Measurements from ENCODE around the gene TP53. TPM values are rescaled to one million over a fixed set of nuclear protein-coding genes. Genes with fewer than 3 reads are reported as not detected.

Gene TP53
- polyA plus RNA-seq, 1 donor (not counting 4 experiments of a cell fraction or from before 2014, with no cell fraction given) = 22.0 TPM

GRCh38 chr17:7632492-7632894 lies 54.8 kb downstream of the TP53 start:
- Histone ChIP-seq H3K27ac (ENCODE audit: control insufficient read depth, insufficient read depth, low read length) (no peak overlapping the region), H3K9ac (ENCODE audit: control insufficient read depth, extremely low read depth, insufficient read depth, low read length) (no peak overlapping the region)
- peak; percentile 59 for FAIRE-seq

GRCh38 chr17:7631398-7632380 lies 55.6 kb downstream of the TP53 start:
- Histone ChIP-seq H3K27ac (ENCODE audit: control insufficient read depth, insufficient read depth, low read length) (no peak overlapping the region), H3K9me1 (ENCODE audit: control insufficient read depth, extremely low read depth, insufficient read depth, low read length) (no peaks in the 10 kb centered on the region), H3K4me2 (ENCODE audit: control insufficient read depth, extremely low read depth, insufficient read depth, low read depth, low read length) (no peak overlapping the region), H3K4me3 (ENCODE audit: control insufficient read depth in 2 of 3, extremely low read depth in 1 of 3, insufficient read depth in 2 of 3, low read depth in 1 of 3, low read length in 3 of 3) (no peak overlapping the region), H3K4me1 (ENCODE audit: control insufficient read depth, extremely low read depth, insufficient read depth, low read length) (peaks cover 3% of the 10 kb centered on the region), H3K9me3 (ENCODE audit: control insufficient read depth, low read depth, low read length) (no peaks in the 10 kb centered on the region), H3K79me2 (ENCODE audit: control insufficient read depth, insufficient read depth, low read length) (peaks cover 2% of the 10 kb centered on the region), H3K9ac (ENCODE audit: control insufficient read depth, extremely low read depth, insufficient read depth, low read length) (no peak overlapping the region), H2AFZ (ENCODE audit: control insufficient read depth, low read length) (no peak overlapping the region), H3K27me3 (ENCODE audit: control insufficient read depth, extremely low read depth, insufficient read depth, low read length) (no peaks in the 10 kb centered on the region), H4K20me1 (ENCODE audit: control insufficient read depth, extremely low read depth, insufficient read depth, low read length) (no peaks in the 10 kb centered on the region), H3K36me3 (ENCODE audit: control insufficient read depth in 2 of 2, extremely low read depth in 1 of 2, insufficient read depth in 2 of 2, low read length in 2 of 2) (no peaks in the 10 kb centered on the region)
- TF ChIP-seq, protein P1, sequence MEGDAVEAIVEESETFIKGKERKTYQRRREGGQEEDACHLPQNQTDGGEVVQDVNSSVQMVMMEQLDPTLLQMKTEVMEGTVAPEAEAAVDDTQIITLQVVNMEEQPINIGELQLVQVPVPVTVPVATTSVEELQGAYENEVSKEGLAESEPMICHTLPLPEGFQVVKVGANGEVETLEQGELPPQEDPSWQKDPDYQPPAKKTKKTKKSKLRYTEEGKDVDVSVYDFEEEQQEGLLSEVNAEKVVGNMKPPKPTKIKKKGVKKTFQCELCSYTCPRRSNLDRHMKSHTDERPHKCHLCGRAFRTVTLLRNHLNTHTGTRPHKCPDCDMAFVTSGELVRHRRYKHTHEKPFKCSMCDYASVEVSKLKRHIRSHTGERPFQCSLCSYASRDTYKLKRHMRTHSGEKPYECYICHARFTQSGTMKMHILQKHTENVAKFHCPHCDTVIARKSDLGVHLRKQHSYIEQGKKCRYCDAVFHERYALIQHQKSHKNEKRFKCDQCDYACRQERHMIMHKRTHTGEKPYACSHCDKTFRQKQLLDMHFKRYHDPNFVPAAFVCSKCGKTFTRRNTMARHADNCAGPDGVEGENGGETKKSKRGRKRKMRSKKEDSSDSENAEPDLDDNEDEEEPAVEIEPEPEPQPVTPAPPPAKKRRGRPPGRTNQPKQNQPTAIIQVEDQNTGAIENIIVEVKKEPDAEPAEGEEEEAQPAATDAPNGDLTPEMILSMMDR (optimal IDR thresholded peaks at IDR 0.05 in 1 of 3, IDR thresholded peaks at IDR 0.05 in 1 of 3, conservative IDR thresholded peaks at IDR 0.05 in 1 of 3; ENCODE audit: extremely low read depth in 1 of 3, insufficient read depth in 2 of 3, low read length in 3 of 3) = no peak
- no peak for TF ChIP-seq EZH2 (IDR thresholded peaks at IDR 0.05; ENCODE audit: low read length)
- dilution Hi-C loops (cut with MboI; ENCODE audit: extremely low pct_ligation_motif_present, low sequenced_read_pairs) = no loop called here
- FAIRE-seq = no peak
- DNase-seq (ENCODE audit: low read depth, low spot score) = no peak

More at GRCh38 chr17:7632492-7632894, 54.8 kb downstream of the TP53 start:
- peak overlapping the region; percentile 54 for H2AFZ ChIP-seq (ENCODE audit: control insufficient read depth, low read length)
- no peaks in the 10 kb centered on the region for H3K9me1 ChIP-seq (ENCODE audit: control insufficient read depth, extremely low read depth, insufficient read depth, low read length)
- H3K79me2 ChIP-seq (ENCODE audit: control insufficient read depth, insufficient read depth, low read length) = no peaks in the 10 kb centered on the region
- H3K36me3 ChIP-seq (ENCODE audit: control insufficient read depth in 2 of 2, extremely low read depth in 1 of 2, insufficient read depth in 2 of 2, low read length in 2 of 2) = no peaks in the 10 kb centered on the region
- H3K27me3 ChIP-seq (ENCODE audit: control insufficient read depth, extremely low read depth, insufficient read depth, low read length) = no peaks in the 10 kb centered on the region
- DNase-seq (ENCODE audit: low read depth, low spot score) = no peak
- H3K9me3 ChIP-seq (ENCODE audit: control insufficient read depth, low read depth, low read length) = no peaks in the 10 kb centered on the region
- dilution Hi-C loops (cut with MboI; ENCODE audit: extremely low pct_ligation_motif_present, low sequenced_read_pairs) = no loop called here
- H3K4me1 ChIP-seq (ENCODE audit: control insufficient read depth, extremely low read depth, insufficient read depth, low read length) = peaks cover 3% of the 10 kb centered on the region
- no peak overlapping the region for H3K4me2 ChIP-seq (ENCODE audit: control insufficient read depth, extremely low read depth, insufficient read depth, low read depth, low read length)
- TF ChIP-seq, protein P1 (optimal IDR thresholded peaks at IDR 0.05 in 1 of 3, IDR thresholded peaks at IDR 0.05 in 1 of 3, conservative IDR thresholded peaks at IDR 0.05 in 1 of 3; ENCODE audit: extremely low read depth in 1 of 3, insufficient read depth in 2 of 3, low read length in 3 of 3) = peak; percentile 74 to 81 (median 78)
- no peak for TF ChIP-seq EZH2 (IDR thresholded peaks at IDR 0.05; ENCODE audit: low read length)
- H3K4me3 ChIP-seq (ENCODE audit: control insufficient read depth in 2 of 3, extremely low read depth in 1 of 3, insufficient read depth in 2 of 3, low read depth in 1 of 3, low read length in 3 of 3) = no peak overlapping the region
- no peaks in the 10 kb centered on the region for H4K20me1 ChIP-seq (ENCODE audit: control insufficient read depth, extremely low read depth, insufficient read depth, low read length)
